A673 (cell line): Measurements from ENCODE around the gene ESR1. TPM values are rescaled to one million over a fixed set of nuclear protein-coding genes. Genes with fewer than 3 reads are reported as not detected.

Experiments
- BruUV-seq: library from RNA; stranded (reverse); fragments of 400-500 nt; replicated peaks from 2 replicates; lab custom pipeline; 2021; lab: Mats Ljungman, UMichigan
- CTCF ChIA-PET: fragments of 300-600 bp; sonication (Branson Sonifier 250); formaldehyde crosslinking; loops from one replicate; lab custom pipeline; 2022; ENCODE audit warnings: antibody characterized with exemption; lab: Charles Lee
- POLR2A ChIA-PET: fragments of 300-600 bp; sonication (Branson Sonifier 250); formaldehyde crosslinking; loops from one replicate; lab custom pipeline; 2022; ENCODE audit warnings: antibody characterized with exemption; ENCODE audit not compliant: low non-redundant PET; lab: Charles Lee
- DNase-seq: peaks from one replicate; pipeline ENCODE4 v3.0.0-alpha.2; 2015; ENCODE audit warnings: low spot score
- H3K27ac ChIP-seq: fragments of 200-600 bp; sonication (generic); 2 replicates; pipeline ENCODE4 v1.5.1; 2016; ENCODE audit warnings: mixed run types, low read depth, mild to moderate bottlenecking, mixed read lengths, antibody characterized with exemption, low read length; ENCODE audit not compliant: poor library complexity, severe bottlenecking
- H3K27me3 ChIP-seq: fragments of 200-600 bp; sonication (generic); replicated peaks from 2 replicates; pipeline ENCODE4 v1.6.1; 2017; ENCODE audit warnings: mixed run types, low read depth, mild to moderate bottlenecking, mixed read lengths, antibody characterized with exemption, low read length; ENCODE audit not compliant: insufficient read depth, poor library complexity
- H3K36me3 ChIP-seq: fragments of 200-600 bp; sonication (generic); 2 replicates; pipeline ENCODE4 v1.6.1; 2016; ENCODE audit warnings: mixed run types, mild to moderate bottlenecking, mixed read lengths, antibody characterized with exemption, low read length; ENCODE audit not compliant: insufficient read depth, poor library complexity, severe bottlenecking
- H3K4me1 ChIP-seq: fragments of 200-600 bp; sonication (generic); 2 replicates; pipeline ENCODE4 v1.6.1; 2017; ENCODE audit warnings: mixed run types, mild to moderate bottlenecking, mixed read lengths, antibody characterized with exemption, low read length; ENCODE audit not compliant: insufficient read depth, poor library complexity, severe bottlenecking
- H3K4me3 ChIP-seq: fragments of 200-600 bp; sonication (generic); 2 replicates; pipeline ENCODE4 v1.5.1; 2016; ENCODE audit warnings: low read depth, mixed run types, mild to moderate bottlenecking, mixed read lengths, low read length; ENCODE audit not compliant: poor library complexity, severe bottlenecking
- H3K9me3 ChIP-seq: fragments of 200-600 bp; sonication (generic); 2 replicates; pipeline ENCODE4 v1.6.1; 2016; ENCODE audit warnings: mixed run types, low read depth, mild to moderate bottlenecking, mixed read lengths, antibody characterized with exemption, low read length; ENCODE audit not compliant: poor library complexity, severe bottlenecking
- EZH2 ChIP-seq: fragments of 200-600 bp; sonication (generic); IDR thresholded peaks from 2 replicates; pipeline ENCODE4 v1.6.1; 2017; ENCODE audit warnings: borderline replicate concordance, low read depth, mild to moderate bottlenecking, mixed read lengths, antibody characterized with exemption, low read length; ENCODE audit not compliant: poor library complexity, severe bottlenecking
- intact Hi-C: fragments of 100-400 bp; cut with micrococcal nuclease; formaldehyde crosslinking; loops from one replicate; pipeline ENCODE4 v1.10.0; 2022; ENCODE audit not compliant: unreplicated experiment
- total RNA-seq: library from RNA; stranded (reverse); gene quantifications from 2 replicates; pipeline ENCODE4 v1.2.3, GENCODE V29; 2021
- TF ChIP-seq, protein P1 (sequence below): fragments of 300-800, 200-600 bp; sonication (generic); conservative IDR thresholded peaks from 2 replicates; pipeline ENCODE4 v1.5.1; 2017; ENCODE audit warnings: low read depth, mild to moderate bottlenecking, antibody characterized with exemption, low read length, moderate library complexity, mixed read lengths

Gene ESR1
- total RNA-seq, 1 experiment from 2014 or later: not detected

DNA sequence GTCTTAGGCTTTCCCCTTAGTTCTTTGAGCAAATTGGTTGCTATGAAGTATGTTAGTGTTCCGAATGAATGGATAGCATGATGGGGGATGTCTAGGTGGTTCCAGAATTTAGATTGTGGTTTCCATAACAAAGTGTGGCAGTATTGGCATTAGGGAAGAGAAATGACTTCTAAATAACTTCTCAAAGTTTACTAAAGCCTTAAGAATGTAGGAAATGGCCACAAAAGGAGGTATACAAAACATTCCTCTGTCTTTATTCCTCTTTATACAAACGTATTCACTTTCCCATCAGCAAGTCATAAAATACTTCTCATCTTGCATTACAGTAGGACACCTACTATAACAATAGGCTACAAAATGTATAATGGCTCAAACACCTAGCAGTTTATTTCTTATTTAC is 279.6 kb downstream of the ESR1 start:
- Histone ChIP-seq H3K27me3 (no peaks in the 10 kb centered on the region), H3K4me3 (no peak overlapping the region), H3K27ac (no peak overlapping the region), H3K4me1 (no peaks in the 10 kb centered on the region), H3K9me3 (no peaks in the 10 kb centered on the region), H3K36me3 (no peaks in the 10 kb centered on the region)
- DNase-seq: no peak
- CTCF ChIA-PET: no interaction called here
- POLR2A ChIA-PET: no interaction called here
- TF ChIP-seq, protein P1, sequence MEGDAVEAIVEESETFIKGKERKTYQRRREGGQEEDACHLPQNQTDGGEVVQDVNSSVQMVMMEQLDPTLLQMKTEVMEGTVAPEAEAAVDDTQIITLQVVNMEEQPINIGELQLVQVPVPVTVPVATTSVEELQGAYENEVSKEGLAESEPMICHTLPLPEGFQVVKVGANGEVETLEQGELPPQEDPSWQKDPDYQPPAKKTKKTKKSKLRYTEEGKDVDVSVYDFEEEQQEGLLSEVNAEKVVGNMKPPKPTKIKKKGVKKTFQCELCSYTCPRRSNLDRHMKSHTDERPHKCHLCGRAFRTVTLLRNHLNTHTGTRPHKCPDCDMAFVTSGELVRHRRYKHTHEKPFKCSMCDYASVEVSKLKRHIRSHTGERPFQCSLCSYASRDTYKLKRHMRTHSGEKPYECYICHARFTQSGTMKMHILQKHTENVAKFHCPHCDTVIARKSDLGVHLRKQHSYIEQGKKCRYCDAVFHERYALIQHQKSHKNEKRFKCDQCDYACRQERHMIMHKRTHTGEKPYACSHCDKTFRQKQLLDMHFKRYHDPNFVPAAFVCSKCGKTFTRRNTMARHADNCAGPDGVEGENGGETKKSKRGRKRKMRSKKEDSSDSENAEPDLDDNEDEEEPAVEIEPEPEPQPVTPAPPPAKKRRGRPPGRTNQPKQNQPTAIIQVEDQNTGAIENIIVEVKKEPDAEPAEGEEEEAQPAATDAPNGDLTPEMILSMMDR: no peak
- no peak for TF ChIP-seq EZH2
- BruUV-seq: no TSS peak
- intact Hi-C loops: no loop called here

DNA sequence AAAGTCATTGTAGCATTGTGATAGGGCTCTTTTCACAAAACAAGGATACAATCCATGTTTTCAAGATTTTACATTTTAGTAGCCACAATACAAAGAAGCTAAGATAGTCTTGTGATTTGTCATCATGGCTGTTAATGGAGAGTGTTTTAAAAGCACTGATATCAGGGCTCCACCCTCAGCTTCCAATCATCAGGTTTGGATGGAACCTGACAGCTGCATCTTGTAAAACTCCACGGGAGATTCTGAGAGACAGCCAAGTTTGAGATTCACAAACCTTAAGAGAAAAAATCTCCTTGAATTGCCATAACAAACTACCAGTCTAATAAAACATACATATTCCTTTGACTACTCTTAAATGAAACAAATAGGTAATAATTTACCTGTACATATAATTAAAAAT is 280.2 kb downstream of the ESR1 start:
- ChIA-PET CTCF (no interaction called here), POLR2A (no interaction called here)
- H3K36me3 ChIP-seq: no peaks in the 10 kb centered on the region
- H3K27ac ChIP-seq: no peak overlapping the region
- no peaks in the 10 kb centered on the region for H3K27me3 ChIP-seq
- H3K4me3 ChIP-seq: no peak overlapping the region
- H3K4me1 ChIP-seq: no peaks in the 10 kb centered on the region
- no peaks in the 10 kb centered on the region for H3K9me3 ChIP-seq
- no TSS peak for BruUV-seq
- intact Hi-C loops: no loop called here
- TF ChIP-seq, protein P1: no peak
- no peak for TF ChIP-seq EZH2
- DNase-seq: no peak

DNA sequence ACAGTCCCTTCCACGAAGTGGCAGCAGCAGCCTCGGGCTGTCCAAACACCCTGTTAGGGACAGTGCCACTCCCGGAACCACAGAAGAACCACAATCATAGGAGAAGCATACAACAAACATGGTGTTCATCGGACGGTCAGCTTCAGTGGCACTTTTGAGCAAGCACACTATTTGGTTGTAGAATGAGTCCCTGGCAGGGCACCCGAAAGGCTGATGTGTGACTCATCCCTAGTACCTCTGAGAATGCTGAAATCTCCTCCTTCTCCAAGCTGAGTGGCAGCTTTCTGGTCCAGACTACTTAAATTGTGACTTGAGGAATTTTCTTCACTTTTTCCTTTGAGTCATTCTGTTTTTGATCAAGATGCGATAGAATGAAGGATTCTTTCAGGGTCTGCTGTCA is 282.5 kb downstream of the ESR1 start:
- Histone ChIP-seq H3K36me3 (no peaks in the 10 kb centered on the region), H3K4me1 (no peaks in the 10 kb centered on the region), H3K27ac (no peak overlapping the region), H3K9me3 (no peaks in the 10 kb centered on the region), H3K27me3 (no peaks in the 10 kb centered on the region), H3K4me3 (no peak overlapping the region)
- BruUV-seq: no TSS peak
- CTCF ChIA-PET: no interaction called here
- TF ChIP-seq, protein P1: no peak
- no peak for TF ChIP-seq EZH2
- POLR2A ChIA-PET: no interaction called here
- intact Hi-C loops: no loop called here
- no peak for DNase-seq
